ENCODE measurements around the gene DMRTC2.

GRCh38 chr19:41897181-41897580 is 52.3 kb downstream of the DMRTC2 start:
- TF ChIP-seq GTF2F1 (IDR thresholded peaks at IDR 0.05; ENCODE audit: borderline replicate concordance, low read depth, low read length): no peak
- no peak for TF ChIP-seq TAF7 (optimal IDR thresholded peaks at IDR 0.05; ENCODE audit: borderline replicate concordance, low read depth, low read length)
- TF ChIP-seq CTCF (IDR thresholded peaks at IDR 0.05; ENCODE audit: control extremely low read depth in 1 of 3, insufficient read depth in 1 of 3, low read depth in 1 of 3, low read length in 3 of 3): no peak
- no peak for TF ChIP-seq CBX5 (IDR thresholded peaks at IDR 0.05; ENCODE audit: low read depth, low read length)
- no peak for TF ChIP-seq CHD7 (IDR thresholded peaks at IDR 0.05; ENCODE audit: insufficient replicate concordance, low read length)
- TF ChIP-seq JUN (IDR thresholded peaks at IDR 0.05; ENCODE audit: low read depth, low read length): no peak
- TF ChIP-seq RFX5 (IDR thresholded peaks at IDR 0.05; ENCODE audit: borderline replicate concordance, low read depth, low read length): no peak
